HG03280 (cell line): Measurements from ENCODE around the gene CES5A.
"Not testable (repeated sequence)": the region's sequence is repeated elsewhere in the genome, so short reads cannot be mapped to it uniquely, and the experiment has no call there.

Experiments used
- ATAC-seq: cut with Tn5 transposase; IDR thresholded peaks from one replicate; pipeline ENCODE4 v1.9.1; 2021; ENCODE audit warnings: mild to moderate bottlenecking, moderate library complexity; ENCODE audit not compliant: unreplicated experiment

Gene CES5A

GRCh38 chr16:55876854-55877253, 1.7 kb upstream of the CES5A start:
- ATAC-seq = no peak

- no peak for ATAC-seq
These were observed 2.1 kb downstream of the CES5A start for GRCh38 chr16:55873122-55873521.

- ATAC-seq = no peak
These were observed 3.0 kb downstream of the CES5A start for GRCh38 chr16:55872130-55872529.

- ATAC-seq = no peak
These were observed 3.6 kb downstream of the CES5A start for GRCh38 chr16:55871411-55872038.

GRCh38 chr16:55868980-55869379, 6.2 kb downstream of the CES5A start:
- ATAC-seq = no peak

GRCh38 chr16:55868137-55868536, 7.0 kb downstream of the CES5A start:
- no peak for ATAC-seq

GRCh38 chr16:55861288-55861687, 13.9 kb downstream of the CES5A start:
- no peak for ATAC-seq

GRCh38 chr16:55857650-55858049, 17.5 kb downstream of the CES5A start:
- not testable (repeated sequence) for ATAC-seq

GRCh38 chr16:55856950-55857349, 18.2 kb downstream of the CES5A start:
- ATAC-seq = no peak

- ATAC-seq = no peak
These were observed 22.1 kb downstream of the CES5A start for GRCh38 chr16:55853114-55853513.

GRCh38 chr16:55849536-55849935, 25.6 kb downstream of the CES5A start:
- no peak for ATAC-seq

GRCh38 chr16:55846598-55847346, 28.4 kb downstream of the CES5A start:
- ATAC-seq = no peak

GRCh38 chr16:55843105-55843395, 32.1 kb downstream of the CES5A start:
- no peak for ATAC-seq

GRCh38 chr16:55842369-55843104, 32.6 kb downstream of the CES5A start:
- ATAC-seq = no peak

GRCh38 chr16:55839115-55839514, 36.1 kb downstream of the CES5A start:
- ATAC-seq = no peak

- ATAC-seq = no peak
These were observed 39.0 kb downstream of the CES5A start for GRCh38 chr16:55836158-55836611.

GRCh38 chr16:55835581-55835980, 39.6 kb downstream of the CES5A start:
- no peak for ATAC-seq

GRCh38 chr16:55835173-55835572, 40.0 kb downstream of the CES5A start:
- ATAC-seq = not testable (repeated sequence)

- ATAC-seq = no peak
These were observed 41.1 kb downstream of the CES5A start for GRCh38 chr16:55834049-55834448.

- no peak for ATAC-seq
These were observed 42.1 kb downstream of the CES5A start, which contains the start of gene CES1 for GRCh38 chr16:55832773-55833691. TSS of gene CES1 (minus strand) at chr16:55833096. CDS start at chr16:55833055, 41 bp downstream.

GRCh38 chr16:55832425-55832772, 42.8 kb downstream of the CES5A start:
- ATAC-seq = no peak
